ENCODE data around the gene APBB2. TPM values are rescaled to one million over a fixed set of nuclear protein-coding genes. Genes with fewer than 3 reads are reported as not detected.

Gene APBB2
- total RNA-seq, 2 donors from 2014 or later = 56.1 to 64.8 TPM

GRCh38 chr4:41106694-41107419 lies 107.5 kb downstream of the APBB2 start:
- Histone ChIP-seq H3K36me3 (ENCODE audit: control insufficient read depth, insufficient read depth, low read length) (peaks cover 4% of the 10 kb centered on the region), H3K4me1 (ENCODE audit: control insufficient read depth, insufficient read depth, low read length) (peaks cover 8% of the 10 kb centered on the region), H3K4me3 (ENCODE audit: low read length) (no peak overlapping the region), H3K9ac (ENCODE audit: extremely low read depth, low read length, poor library complexity, severe bottlenecking) (no peak overlapping the region), H3K27ac (ENCODE audit: low read depth, low read length) (no peak overlapping the region), H3K27me3 (ENCODE audit: control insufficient read depth, insufficient read depth, low read length, poor library complexity, severe bottlenecking) (no peaks in the 10 kb centered on the region), H3K9me3 (ENCODE audit: control insufficient read depth, low read length) (peaks cover 22% of the 10 kb centered on the region)
- no peak overlapping the region for H3K27ac Mint-ChIP-seq
- peaks cover 9% of the 10 kb centered on the region for H3K4me1 Mint-ChIP-seq
- no peak overlapping the region for H3K4me3 Mint-ChIP-seq
- TF ChIP-seq CTCF (conservative IDR thresholded peaks at IDR 0.05) = no peak
- no peaks in the 10 kb centered on the region for H3K27me3 Mint-ChIP-seq (ENCODE audit: insufficient read depth)
- peaks cover 23% of the 10 kb centered on the region for H3K9me3 Mint-ChIP-seq
- WGBS, 2 experiments (ENCODE audit: insufficient coverage in 1 of 2, insufficient read length in 1 of 2) = 94 to 100% methylated on average over 1 to 7 of the region's 7 CpGs
- no peak for DNase-seq
- H3K36me3 Mint-ChIP-seq (ENCODE audit: low read depth) = peaks cover 32% of the 10 kb centered on the region

GRCh38 chr4:41106081-41106480 lies 108.3 kb downstream of the APBB2 start:
- H3K27ac ChIP-seq (ENCODE audit: low read depth, low read length) = no peak overlapping the region
- H3K27ac Mint-ChIP-seq = peak overlapping the region; percentile 12
- no peak for DNase-seq
- H3K27me3 Mint-ChIP-seq (ENCODE audit: insufficient read depth) = no peaks in the 10 kb centered on the region
- peaks cover 9% of the 10 kb centered on the region for H3K4me1 Mint-ChIP-seq
- peaks cover 4% of the 10 kb centered on the region for H3K36me3 ChIP-seq (ENCODE audit: control insufficient read depth, insufficient read depth, low read length)
- peaks cover 15% of the 10 kb centered on the region for H3K9me3 ChIP-seq (ENCODE audit: control insufficient read depth, low read length)
- peaks cover 8% of the 10 kb centered on the region for H3K4me1 ChIP-seq (ENCODE audit: control insufficient read depth, insufficient read depth, low read length)
- no peak overlapping the region for H3K9ac ChIP-seq (ENCODE audit: extremely low read depth, low read length, poor library complexity, severe bottlenecking)
- H3K36me3 Mint-ChIP-seq (ENCODE audit: low read depth) = peaks cover 26% of the 10 kb centered on the region
- peaks cover 16% of the 10 kb centered on the region for H3K9me3 Mint-ChIP-seq
- no peak overlapping the region for H3K4me3 ChIP-seq (ENCODE audit: low read length)
- no peak overlapping the region for H3K4me3 Mint-ChIP-seq
- no peaks in the 10 kb centered on the region for H3K27me3 ChIP-seq (ENCODE audit: control insufficient read depth, insufficient read depth, low read length, poor library complexity, severe bottlenecking)
- TF ChIP-seq CTCF (conservative IDR thresholded peaks at IDR 0.05) = no peak

GRCh38 chr4:41104155-41104554 lies 110.2 kb downstream of the APBB2 start:
- no peak overlapping the region for H3K4me3 ChIP-seq (ENCODE audit: low read length)
- no peaks in the 10 kb centered on the region for H3K36me3 ChIP-seq (ENCODE audit: control insufficient read depth, insufficient read depth, low read length)
- DNase-seq = no peak
- Mint-ChIP-seq H3K9me3 (peaks cover 4% of the 10 kb centered on the region), H3K27ac (no peak overlapping the region), H3K36me3 (ENCODE audit: low read depth) (peaks cover 14% of the 10 kb centered on the region), H3K27me3 (ENCODE audit: insufficient read depth) (no peaks in the 10 kb centered on the region), H3K4me1 (peaks cover 16% of the 10 kb centered on the region), H3K4me3 (no peak overlapping the region)
- H3K9me3 ChIP-seq (ENCODE audit: control insufficient read depth, low read length) = no peaks in the 10 kb centered on the region
- peaks cover 8% of the 10 kb centered on the region for H3K4me1 ChIP-seq (ENCODE audit: control insufficient read depth, insufficient read depth, low read length)
- WGBS, 2 experiments (ENCODE audit: insufficient coverage in 1 of 2, insufficient read length in 1 of 2) = 94% methylated on average over 2 of the region's 3 CpGs; no CpG with 5 or more reads in 1 of the 2 experiments
- H3K9ac ChIP-seq (ENCODE audit: extremely low read depth, low read length, poor library complexity, severe bottlenecking) = no peak overlapping the region
- H3K27ac ChIP-seq (ENCODE audit: low read depth, low read length) = no peak overlapping the region
- no peaks in the 10 kb centered on the region for H3K27me3 ChIP-seq (ENCODE audit: control insufficient read depth, insufficient read depth, low read length, poor library complexity, severe bottlenecking)
- TF ChIP-seq CTCF (conservative IDR thresholded peaks at IDR 0.05) = no peak

All from endodermal cell (in vitro differentiated cells).